Epithelial cell of esophagus (primary cell): ENCODE measurements around the gene WDR91.

Experiments
- DNase-seq: peaks from one replicate; pipeline ENCODE4 v3.0.0; 2010; ENCODE audit warnings: low read depth
- H3K4me3 ChIP-seq: 2 replicates; pipeline ENCODE4 v1.5.1; 2011; ENCODE audit warnings: mild to moderate bottlenecking, low read length, control low read depth
- TF ChIP-seq, protein P1 (sequence below): IDR thresholded peaks from 2 replicates; pipeline ENCODE4 v1.5.1; 2011; ENCODE audit warnings: low read depth, mild to moderate bottlenecking, low read length, control low read depth, inconsistent platforms; ENCODE audit not compliant: insufficient read depth; ENCODE audit errors: missing control alignments

WDR91 gene

DNA sequence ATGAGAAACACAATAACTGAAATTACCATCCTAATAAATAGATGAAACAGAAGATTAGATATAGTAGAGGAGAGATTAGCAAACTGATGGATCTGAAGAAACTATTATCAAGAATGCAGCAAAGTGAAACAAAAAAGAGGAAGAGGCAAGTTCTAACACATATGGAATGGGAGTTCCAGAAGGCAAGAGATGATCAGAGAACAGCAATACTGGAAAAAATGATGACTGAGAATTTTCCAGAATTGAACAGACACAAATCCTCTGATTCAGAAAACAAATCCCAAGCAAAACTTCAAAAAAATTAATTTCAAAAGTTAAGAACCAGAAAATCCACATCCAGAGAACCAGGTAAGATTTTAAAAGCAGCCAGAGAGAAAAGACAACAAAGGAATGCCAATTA is 20.6 kb downstream of the WDR91 start:
- peak; percentile 61 for DNase-seq
- TF ChIP-seq, protein P1, sequence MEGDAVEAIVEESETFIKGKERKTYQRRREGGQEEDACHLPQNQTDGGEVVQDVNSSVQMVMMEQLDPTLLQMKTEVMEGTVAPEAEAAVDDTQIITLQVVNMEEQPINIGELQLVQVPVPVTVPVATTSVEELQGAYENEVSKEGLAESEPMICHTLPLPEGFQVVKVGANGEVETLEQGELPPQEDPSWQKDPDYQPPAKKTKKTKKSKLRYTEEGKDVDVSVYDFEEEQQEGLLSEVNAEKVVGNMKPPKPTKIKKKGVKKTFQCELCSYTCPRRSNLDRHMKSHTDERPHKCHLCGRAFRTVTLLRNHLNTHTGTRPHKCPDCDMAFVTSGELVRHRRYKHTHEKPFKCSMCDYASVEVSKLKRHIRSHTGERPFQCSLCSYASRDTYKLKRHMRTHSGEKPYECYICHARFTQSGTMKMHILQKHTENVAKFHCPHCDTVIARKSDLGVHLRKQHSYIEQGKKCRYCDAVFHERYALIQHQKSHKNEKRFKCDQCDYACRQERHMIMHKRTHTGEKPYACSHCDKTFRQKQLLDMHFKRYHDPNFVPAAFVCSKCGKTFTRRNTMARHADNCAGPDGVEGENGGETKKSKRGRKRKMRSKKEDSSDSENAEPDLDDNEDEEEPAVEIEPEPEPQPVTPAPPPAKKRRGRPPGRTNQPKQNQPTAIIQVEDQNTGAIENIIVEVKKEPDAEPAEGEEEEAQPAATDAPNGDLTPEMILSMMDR: no peak

DNA sequence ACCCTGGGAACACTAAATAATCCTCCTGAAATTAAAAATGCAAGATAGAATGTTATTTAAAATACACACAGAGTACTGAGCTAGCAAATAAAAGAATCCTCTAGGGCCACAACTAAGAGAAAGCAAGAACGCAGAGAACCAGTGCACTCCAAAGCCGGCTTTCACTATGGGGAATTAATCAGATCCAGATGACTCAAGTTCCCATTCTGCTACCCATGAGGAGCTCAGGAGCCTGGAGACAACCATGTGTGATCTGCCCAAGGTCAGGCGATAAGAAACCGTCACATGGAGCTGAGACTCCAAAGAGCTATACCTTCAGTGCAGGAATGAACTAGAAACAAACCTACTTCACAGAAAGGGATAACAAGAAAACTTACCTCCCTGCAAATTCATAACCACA is 21.4 kb downstream of the WDR91 start:
- no peak overlapping the region for H3K4me3 ChIP-seq
- TF ChIP-seq, protein P1: no peak
- DNase-seq: no peak

More for the DNA sequence above, 20.6 kb downstream of the WDR91 start:
- H3K4me3 ChIP-seq: no peak overlapping the region

DNA sequence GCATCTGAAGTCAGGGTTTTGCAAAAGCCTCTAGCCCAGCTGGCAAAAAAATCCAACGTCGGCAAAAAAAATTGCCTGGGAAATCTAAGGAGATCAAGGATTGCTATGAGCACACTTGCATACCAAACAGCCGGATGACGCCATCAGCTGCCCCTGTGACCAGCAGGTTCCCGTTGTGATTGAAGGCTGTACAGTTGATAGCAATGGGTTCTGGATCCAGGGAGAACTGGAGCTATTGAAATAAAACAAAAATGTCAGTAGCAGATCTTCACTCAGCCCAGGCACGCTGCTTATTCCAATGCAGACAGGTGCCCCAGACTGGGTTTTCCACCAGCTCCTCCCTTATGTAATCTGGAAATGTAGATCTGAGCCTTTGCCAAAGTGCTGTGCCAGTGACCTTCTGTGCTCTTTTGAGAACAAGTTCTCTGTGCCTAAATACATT is 22.1 kb downstream of the WDR91 start:
- no peak for DNase-seq
- no peak overlapping the region for H3K4me3 ChIP-seq
- TF ChIP-seq, protein P1: no peak

DNA sequence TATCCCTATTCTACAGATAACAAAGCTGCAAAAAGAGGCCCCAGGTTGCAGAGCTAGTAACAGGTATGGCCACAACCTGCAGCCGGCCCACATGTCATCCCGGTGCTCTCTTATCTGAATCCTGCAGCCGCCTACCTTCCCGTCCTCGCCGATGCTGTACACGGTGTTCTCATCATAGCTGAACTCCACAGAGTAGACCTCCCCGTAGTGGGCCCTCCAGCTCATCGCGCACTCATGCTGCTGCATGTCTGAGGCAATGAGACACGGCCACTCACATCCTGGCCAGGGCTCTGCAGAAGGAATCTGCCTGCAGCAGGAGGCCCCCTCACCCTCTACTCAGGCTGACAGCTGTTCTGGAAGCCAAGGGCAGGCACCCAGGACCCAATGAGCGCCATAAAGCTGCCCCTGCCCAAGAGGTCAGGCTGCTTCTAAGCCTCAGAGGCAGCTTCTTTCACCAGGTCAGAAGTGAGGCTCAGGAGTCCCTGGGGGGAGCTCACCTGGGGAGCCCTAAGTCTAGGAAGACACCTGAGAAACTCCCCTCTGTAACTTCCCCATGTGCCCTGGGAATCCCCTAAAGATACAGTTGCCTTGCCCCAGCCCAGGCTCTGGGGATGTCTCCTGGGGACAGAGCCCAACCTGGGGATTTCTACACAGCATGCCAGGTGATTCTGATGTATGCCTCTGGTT is 22.9 kb downstream of the WDR91 start:
- DNase-seq: peak; percentile 78
- H3K4me3 ChIP-seq: no peak overlapping the region
- TF ChIP-seq, protein P1: no peak

DNA sequence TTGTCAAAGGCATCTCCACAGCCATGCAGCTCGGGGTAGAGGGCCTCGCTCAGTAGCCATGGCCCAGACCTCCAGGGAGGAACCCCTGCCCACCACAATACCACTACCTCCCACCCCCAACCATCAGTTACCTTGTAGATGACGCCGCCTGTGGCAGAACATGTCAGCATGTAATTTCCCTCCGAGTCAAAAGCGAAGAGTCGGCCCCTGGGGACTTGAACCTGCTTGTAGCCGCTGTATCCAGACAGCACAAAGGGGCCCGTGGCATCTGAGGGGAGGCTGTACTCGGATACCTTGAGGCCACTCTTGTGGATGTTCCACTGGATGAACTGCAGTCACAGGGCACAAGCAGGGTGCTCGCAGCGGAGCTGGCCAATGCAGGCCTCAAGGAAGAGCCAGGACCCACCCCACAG is 24.5 kb downstream of the WDR91 start:
- no peak for DNase-seq
- H3K4me3 ChIP-seq: no peak overlapping the region
- TF ChIP-seq, protein P1: no peak

DNA sequence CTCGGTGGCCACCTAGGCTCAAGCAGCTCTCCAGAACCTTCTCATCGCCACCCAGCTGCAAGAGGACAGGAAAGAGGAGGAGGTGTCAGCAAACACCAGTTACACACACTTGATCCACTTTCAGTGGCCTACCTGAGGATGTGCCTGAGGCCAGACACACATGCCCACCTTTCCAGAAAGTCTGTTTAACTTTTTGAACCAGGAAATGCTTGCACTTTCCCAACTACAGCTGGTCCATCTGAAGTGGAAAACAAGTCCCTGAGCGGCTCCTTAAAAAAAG is 25.1 kb downstream of the WDR91 start:
- no peak overlapping the region for H3K4me3 ChIP-seq
- TF ChIP-seq, protein P1: no peak
- DNase-seq: no peak

DNA sequence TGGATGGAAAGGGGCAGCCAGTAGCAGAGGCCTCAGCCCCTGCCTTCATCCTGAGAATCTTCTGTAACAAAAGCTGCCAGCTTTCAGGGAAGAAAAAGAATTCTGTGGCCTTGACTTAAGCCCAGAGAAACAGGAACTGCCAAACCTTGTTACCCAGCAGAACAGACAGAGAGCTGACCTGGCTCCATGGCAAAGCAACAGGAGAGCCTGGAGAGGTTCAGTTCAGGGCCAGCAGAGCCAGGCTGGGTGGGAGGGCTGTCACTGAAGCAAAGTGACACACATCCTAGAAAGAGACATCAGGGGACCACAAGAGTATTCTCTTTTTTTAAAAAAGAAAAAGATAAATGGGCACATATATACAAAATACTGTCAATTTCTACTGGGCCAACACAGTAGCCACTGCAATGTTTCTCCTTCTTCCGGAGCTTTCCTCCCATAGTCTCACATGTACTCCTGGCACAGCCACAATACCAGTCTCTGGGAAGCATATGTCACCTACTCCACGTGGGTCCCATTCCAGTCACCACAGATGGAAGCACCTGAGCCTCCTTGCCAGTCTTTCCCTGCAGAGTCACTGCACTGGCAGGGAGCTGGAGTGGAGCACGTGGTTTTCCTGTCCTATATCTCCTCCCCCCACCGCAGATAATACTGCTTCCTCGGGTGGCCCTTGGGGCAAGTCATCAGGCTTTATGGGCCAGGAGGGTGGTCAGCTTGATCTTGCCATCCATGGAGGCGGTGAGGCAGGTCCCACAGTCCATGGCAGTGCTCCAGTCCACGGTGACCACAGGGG is 25.7 kb downstream of the WDR91 start:
- H3K4me3 ChIP-seq: no peak overlapping the region
- DNase-seq: no peak
- TF ChIP-seq, protein P1: no peak
